OCI-LY1 (cell line): ENCODE measurements around the gene BTLA.

Experiments
- EZH2 ChIP-seq: fragments of 200-600 bp; sonication (generic), shearing (Covaris generic); IDR thresholded peaks from 2 replicates; pipeline ENCODE4 v1.8.0; 2017; ENCODE audit warnings: borderline replicate concordance, mixed run types, mild to moderate bottlenecking, antibody characterized with exemption, low read length, moderate library complexity, mixed read lengths
- TF ChIP-seq, protein P1 (sequence below): fragments of 200-600 bp; sonication (generic), shearing (Covaris generic); IDR thresholded peaks from 2 replicates; pipeline ENCODE4 v1.5.1; 2017; ENCODE audit warnings: mild to moderate bottlenecking, antibody characterized with exemption, low read length, moderate library complexity, mixed read lengths

DNA sequence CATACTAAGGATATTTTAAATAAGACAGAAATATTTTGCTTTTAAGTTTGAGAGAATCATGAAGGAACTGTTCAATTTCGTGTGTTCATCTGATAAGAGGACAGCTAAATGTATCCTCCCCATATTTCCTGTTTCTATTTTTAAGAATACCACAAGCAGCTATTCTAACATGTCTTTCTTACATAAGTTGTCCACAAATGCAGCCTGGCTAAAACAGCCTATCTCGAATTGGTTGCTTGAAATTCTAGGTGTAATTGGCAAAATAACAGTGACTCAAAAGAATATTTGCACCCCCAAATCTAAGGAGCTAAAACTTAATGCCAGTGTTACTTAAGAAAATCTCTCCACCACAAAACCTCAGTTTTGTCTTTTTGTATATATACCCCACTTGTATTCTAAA, 35.0 kb downstream of the BTLA start:
- TF ChIP-seq, protein P1, sequence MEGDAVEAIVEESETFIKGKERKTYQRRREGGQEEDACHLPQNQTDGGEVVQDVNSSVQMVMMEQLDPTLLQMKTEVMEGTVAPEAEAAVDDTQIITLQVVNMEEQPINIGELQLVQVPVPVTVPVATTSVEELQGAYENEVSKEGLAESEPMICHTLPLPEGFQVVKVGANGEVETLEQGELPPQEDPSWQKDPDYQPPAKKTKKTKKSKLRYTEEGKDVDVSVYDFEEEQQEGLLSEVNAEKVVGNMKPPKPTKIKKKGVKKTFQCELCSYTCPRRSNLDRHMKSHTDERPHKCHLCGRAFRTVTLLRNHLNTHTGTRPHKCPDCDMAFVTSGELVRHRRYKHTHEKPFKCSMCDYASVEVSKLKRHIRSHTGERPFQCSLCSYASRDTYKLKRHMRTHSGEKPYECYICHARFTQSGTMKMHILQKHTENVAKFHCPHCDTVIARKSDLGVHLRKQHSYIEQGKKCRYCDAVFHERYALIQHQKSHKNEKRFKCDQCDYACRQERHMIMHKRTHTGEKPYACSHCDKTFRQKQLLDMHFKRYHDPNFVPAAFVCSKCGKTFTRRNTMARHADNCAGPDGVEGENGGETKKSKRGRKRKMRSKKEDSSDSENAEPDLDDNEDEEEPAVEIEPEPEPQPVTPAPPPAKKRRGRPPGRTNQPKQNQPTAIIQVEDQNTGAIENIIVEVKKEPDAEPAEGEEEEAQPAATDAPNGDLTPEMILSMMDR: no peak
- TF ChIP-seq EZH2: no peak
